Smooth muscle cell (in vitro differentiated cells): ENCODE data around the gene CEP55. TPM values are rescaled to one million over a fixed set of nuclear protein-coding genes. Genes with fewer than 3 reads are reported as not detected.

Experiments used
- DNase-seq: peaks from one replicate; lab custom pipeline; 2025; ENCODE audit not compliant: unreplicated experiment; lab: John Stamatoyannopoulos, UW
- H2AFZ ChIP-seq: fragments of 200-600 bp; sonication (generic); 2 replicates; pipeline ENCODE4 v1.6.0; 2016; ENCODE audit warnings: antibody characterized with exemption, low read depth, mild to moderate bottlenecking
- H3F3A ChIP-seq: fragments of 200-600 bp; sonication (generic); 2 replicates; pipeline ENCODE4 v1.6.0; 2017; ENCODE audit warnings: antibody characterized with exemption, low read depth
- H3K27ac ChIP-seq: fragments of 200-600 bp; sonication (generic); 2 replicates; pipeline ENCODE4 v1.5.1; 2016; ENCODE audit warnings: low read depth, mild to moderate bottlenecking
- H3K27me3 ChIP-seq: fragments of 200-600 bp; sonication (generic); 2 replicates; pipeline ENCODE4 v1.6.1; 2016; ENCODE audit warnings: low read depth, mild to moderate bottlenecking
- H3K36me3 ChIP-seq: fragments of 200-600 bp; sonication (generic); 2 replicates; pipeline ENCODE4 v1.5.1; 2016; ENCODE audit warnings: low read depth
- H3K4me1 ChIP-seq: fragments of 200-600 bp; sonication (generic); 2 replicates; pipeline ENCODE4 v1.5.1; 2016; ENCODE audit warnings: low read depth
- H3K4me2 ChIP-seq: fragments of 200-600 bp; sonication (generic); 2 replicates; pipeline ENCODE4 v1.6.0; 2016; ENCODE audit warnings: mild to moderate bottlenecking
- H3K4me3 ChIP-seq: fragments of 200-600 bp; sonication (generic); 2 replicates; pipeline ENCODE4 v1.5.1; 2016; ENCODE audit warnings: mild to moderate bottlenecking
- H3K79me2 ChIP-seq: fragments of 200-600 bp; sonication (generic); 2 replicates; pipeline ENCODE4 v1.6.0; 2016; ENCODE audit warnings: low read depth, mild to moderate bottlenecking
- H3K9ac ChIP-seq: fragments of 200-600 bp; sonication (generic); 2 replicates; pipeline ENCODE4 v1.6.0; 2016; ENCODE audit warnings: low read depth
- H3K9me3 ChIP-seq: fragments of 200-600 bp; sonication (generic); replicated peaks from 2 replicates; pipeline ENCODE4 v1.5.1; 2016; ENCODE audit warnings: low read depth
- H4K20me1 ChIP-seq: fragments of 200-600 bp; sonication (generic); 2 replicates; pipeline ENCODE4 v1.6.0; 2016; ENCODE audit warnings: low read depth
- WGBS: methylation state at CpG from one replicate; pipeline ENCODE4 v1.1.7; 2016; ENCODE audit warnings: low lambda C conversion rate; 5-methylcytosine and 5-hydroxymethylcytosine counted together
- polyA plus RNA-seq: library from polyadenylated mRNA; unstranded; fragments of >200 nt; fragmentation: Nextera tagmentation; extraction: Ambion mirVana; gene quantifications from 2 replicates; pipeline ENCODE4 v1.2.1, GENCODE V29; 2016
- total RNA-seq: library from RNA; depleted of rRNA; stranded (reverse); fragments of >200 nt; gene quantifications from 2 replicates; pipeline ENCODE4 v1.2.3, GENCODE V29; 2014
- TF ChIP-seq, protein P1 (sequence below): fragments of 200-600 bp; sonication (generic); IDR thresholded peaks from 2 replicates; pipeline ENCODE4 v1.5.1; 2017; ENCODE audit warnings: borderline replicate concordance, mild to moderate bottlenecking, antibody characterized with exemption; ENCODE audit not compliant: insufficient read depth, poor library complexity, severe bottlenecking

The CEP55 gene
- total RNA-seq, result 6.5 and 9.3 TPM in 2 replicates
- polyA plus RNA-seq, result 5.4 and 6.8 TPM in 2 replicates

DNA sequence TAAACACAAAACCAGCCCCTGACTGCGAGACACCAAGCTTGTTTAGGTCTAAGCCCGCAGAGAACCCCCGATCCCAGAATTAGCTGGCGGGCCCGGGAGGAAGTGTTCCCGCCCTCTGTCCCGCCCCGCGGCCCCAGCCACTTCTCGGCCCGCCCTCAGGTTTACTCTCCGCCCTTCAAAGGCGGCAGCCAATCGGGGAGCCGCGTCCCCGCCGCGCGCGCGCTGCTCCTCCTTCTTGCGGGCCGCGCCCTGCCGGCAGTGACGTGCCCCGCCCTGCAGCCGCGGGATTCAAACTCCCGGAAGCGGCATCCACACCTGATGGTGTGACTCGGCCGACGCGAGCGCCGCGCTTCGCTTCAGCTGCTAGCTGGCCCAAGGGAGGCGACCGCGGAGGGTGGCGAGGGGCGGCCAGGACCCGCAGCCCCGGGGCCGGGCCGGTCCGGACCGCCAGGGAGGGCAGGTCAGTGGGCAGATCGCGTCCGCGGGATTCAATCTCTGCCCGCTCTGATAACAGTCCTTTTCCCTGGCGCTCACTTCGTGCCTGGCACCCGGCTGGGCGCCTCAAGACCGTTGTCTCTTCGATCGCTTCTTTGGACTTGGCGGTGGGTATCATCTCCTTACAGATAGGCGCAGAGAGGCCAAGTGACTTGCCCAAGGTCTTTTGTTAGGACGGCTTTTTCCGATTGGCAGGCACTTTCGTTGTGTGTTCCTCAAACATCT lies at the start of gene CEP55:
Gene CEP55, plus strand, starts transcription at position 291 of the 720 bp plus-strand sequence. CDS start 3,440 bp downstream, outside the sequence.
- TF ChIP-seq, protein P1, sequence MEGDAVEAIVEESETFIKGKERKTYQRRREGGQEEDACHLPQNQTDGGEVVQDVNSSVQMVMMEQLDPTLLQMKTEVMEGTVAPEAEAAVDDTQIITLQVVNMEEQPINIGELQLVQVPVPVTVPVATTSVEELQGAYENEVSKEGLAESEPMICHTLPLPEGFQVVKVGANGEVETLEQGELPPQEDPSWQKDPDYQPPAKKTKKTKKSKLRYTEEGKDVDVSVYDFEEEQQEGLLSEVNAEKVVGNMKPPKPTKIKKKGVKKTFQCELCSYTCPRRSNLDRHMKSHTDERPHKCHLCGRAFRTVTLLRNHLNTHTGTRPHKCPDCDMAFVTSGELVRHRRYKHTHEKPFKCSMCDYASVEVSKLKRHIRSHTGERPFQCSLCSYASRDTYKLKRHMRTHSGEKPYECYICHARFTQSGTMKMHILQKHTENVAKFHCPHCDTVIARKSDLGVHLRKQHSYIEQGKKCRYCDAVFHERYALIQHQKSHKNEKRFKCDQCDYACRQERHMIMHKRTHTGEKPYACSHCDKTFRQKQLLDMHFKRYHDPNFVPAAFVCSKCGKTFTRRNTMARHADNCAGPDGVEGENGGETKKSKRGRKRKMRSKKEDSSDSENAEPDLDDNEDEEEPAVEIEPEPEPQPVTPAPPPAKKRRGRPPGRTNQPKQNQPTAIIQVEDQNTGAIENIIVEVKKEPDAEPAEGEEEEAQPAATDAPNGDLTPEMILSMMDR, result no peak
- peaks cover 8% of the 10 kb centered on the region for H3K4me1 ChIP-seq
- peak within 1 kb of the TSS; percentile 91 for H3K4me2 ChIP-seq
- H3K27me3 ChIP-seq, result no peaks in the 10 kb centered on the region
- H3K27ac ChIP-seq, result peak within 1 kb of the TSS; percentile 27
- peaks cover 11% of the 10 kb centered on the region for H3K79me2 ChIP-seq
- H3K9me3 ChIP-seq, result no peaks in the 10 kb centered on the region
- H3F3A ChIP-seq, result peaks cover 3% of the 10 kb centered on the region
- no peaks in the 10 kb centered on the region for H4K20me1 ChIP-seq
- peak within 1 kb of the TSS; percentile 95 for H2AFZ ChIP-seq
- peak within 1 kb of the TSS; percentile 85 for H3K4me3 ChIP-seq
- peak; percentile 85 for DNase-seq
- H3K36me3 ChIP-seq, result no peaks in the 10 kb centered on the region
- peak within 1 kb of the TSS; percentile 55 for H3K9ac ChIP-seq
- under 1% methylated on average over 66 of the region's 68 CpGs for WGBS

- Histone ChIP-seq H3K9me3 (no peaks in the 10 kb centered on the region), H3K27me3 (no peaks in the 10 kb centered on the region), H3K4me1 (peaks cover 12% of the 10 kb centered on the region), H3K36me3 (peaks cover 12% of the 10 kb centered on the region), H3K9ac (no peak overlapping the region), H3K27ac (peak overlapping the region; percentile 93), H2AFZ (no peak overlapping the region), H3K79me2 (peaks cover 12% of the 10 kb centered on the region), H3K4me2 (no peak overlapping the region), H3F3A (peaks cover 9% of the 10 kb centered on the region), H4K20me1 (no peaks in the 10 kb centered on the region), H3K4me3 (no peak overlapping the region)
- WGBS, result 60% methylated on average over 6 of the region's 6 CpGs
- DNase-seq, result no peak
- TF ChIP-seq, protein P1, result no peak
Observed at GRCh38 chr10:93447019-93447418, 49.4 kb upstream of the CEP55 start.

DNA sequence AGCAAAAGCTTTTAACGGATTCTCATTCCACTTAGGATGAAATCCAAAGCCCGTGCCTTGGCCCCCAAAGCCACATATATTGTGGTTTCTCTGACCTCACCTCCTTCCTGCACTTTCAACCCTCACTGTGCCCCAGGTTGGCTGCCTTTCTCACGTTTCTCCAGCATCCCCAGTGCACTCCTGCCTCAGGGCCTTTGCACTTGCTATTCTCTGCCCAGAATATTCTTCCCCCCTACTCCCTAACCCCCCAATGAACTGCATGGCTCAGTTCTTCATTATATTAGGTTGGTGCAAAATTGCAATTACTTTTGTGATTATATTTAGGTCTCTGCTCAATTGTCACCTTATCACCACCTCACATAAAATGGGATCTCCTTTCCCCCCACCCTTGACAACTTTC lies 48.4 kb upstream of the CEP55 start:
- H3K4me1 ChIP-seq, result peaks cover 12% of the 10 kb centered on the region
- no peaks in the 10 kb centered on the region for H3K9me3 ChIP-seq
- peaks cover 12% of the 10 kb centered on the region for H3K36me3 ChIP-seq
- no peak overlapping the region for H3K9ac ChIP-seq
- peak overlapping the region; percentile 93 for H3K27ac ChIP-seq
- DNase-seq, result no peak
- peaks cover 3% of the 10 kb centered on the region for H3F3A ChIP-seq
- no peaks in the 10 kb centered on the region for H4K20me1 ChIP-seq
- H3K4me2 ChIP-seq, result no peak overlapping the region
- WGBS, result 73% methylated on average over 3 of the region's 3 CpGs
- TF ChIP-seq, protein P1, result no peak
- H3K79me2 ChIP-seq, result peaks cover 12% of the 10 kb centered on the region
- no peaks in the 10 kb centered on the region for H3K27me3 ChIP-seq
- no peak overlapping the region for H2AFZ ChIP-seq
- no peak overlapping the region for H3K4me3 ChIP-seq
